GM18517 (cell line): ENCODE measurements around the gene E2F2.

Experiments used
- ATAC-seq: cut with Tn5 transposase; IDR thresholded peaks from one replicate; pipeline ENCODE4 v1.9.1; 2021; ENCODE audit warnings: mild to moderate bottlenecking, moderate library complexity; ENCODE audit not compliant: unreplicated experiment

E2F2 gene

DNA sequence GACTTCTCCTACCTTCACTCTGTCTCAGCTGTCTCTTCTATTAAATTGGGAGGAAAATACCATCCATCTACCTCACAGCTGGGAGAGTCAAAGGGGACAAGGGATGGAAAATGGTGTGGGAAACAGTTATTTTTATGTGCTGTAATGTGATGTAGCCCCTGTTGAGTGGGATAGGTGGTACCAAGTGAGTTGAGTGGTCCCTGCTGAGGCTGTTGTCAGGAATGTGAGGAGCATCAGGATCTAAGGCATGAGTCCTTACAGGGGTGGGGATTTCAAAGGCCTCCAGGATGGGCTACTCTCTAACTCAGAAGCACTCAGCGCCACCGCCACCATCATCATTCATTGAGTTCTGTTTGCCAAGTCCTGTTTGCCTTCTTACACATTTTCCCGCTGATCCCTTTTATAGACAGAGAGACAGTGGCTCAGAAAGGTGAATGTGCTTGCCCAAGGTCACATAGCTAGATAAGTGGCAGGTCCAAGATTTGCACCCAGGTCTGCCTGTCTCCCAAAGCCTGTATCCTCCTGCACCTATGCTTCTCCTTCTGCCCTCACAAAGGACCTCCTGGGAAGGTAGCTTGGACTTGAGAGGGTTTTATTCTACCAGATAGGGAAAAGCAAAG lies 32.8 kb upstream of the E2F2 start:
- ATAC-seq: no peak

DNA sequence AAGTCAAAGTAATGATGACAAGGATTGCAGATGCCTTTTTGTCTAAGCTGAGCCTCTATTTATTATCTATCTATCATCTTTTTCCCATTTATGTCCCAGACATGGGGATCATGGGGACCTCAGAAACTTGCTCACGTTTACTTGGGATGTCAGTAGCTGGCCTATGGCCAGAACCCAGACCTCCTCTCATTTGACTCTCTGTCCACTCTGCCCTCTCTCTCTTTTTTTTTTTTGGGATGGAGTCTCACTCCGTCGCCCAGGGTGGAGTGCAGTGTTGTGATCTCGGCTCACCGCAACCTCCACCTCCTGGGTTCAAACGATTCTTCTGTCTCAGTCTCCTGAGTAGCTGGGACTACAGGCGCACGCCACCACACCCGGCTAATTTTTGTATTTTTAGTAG lies 32.0 kb upstream of the E2F2 start:
- ATAC-seq: no peak

DNA sequence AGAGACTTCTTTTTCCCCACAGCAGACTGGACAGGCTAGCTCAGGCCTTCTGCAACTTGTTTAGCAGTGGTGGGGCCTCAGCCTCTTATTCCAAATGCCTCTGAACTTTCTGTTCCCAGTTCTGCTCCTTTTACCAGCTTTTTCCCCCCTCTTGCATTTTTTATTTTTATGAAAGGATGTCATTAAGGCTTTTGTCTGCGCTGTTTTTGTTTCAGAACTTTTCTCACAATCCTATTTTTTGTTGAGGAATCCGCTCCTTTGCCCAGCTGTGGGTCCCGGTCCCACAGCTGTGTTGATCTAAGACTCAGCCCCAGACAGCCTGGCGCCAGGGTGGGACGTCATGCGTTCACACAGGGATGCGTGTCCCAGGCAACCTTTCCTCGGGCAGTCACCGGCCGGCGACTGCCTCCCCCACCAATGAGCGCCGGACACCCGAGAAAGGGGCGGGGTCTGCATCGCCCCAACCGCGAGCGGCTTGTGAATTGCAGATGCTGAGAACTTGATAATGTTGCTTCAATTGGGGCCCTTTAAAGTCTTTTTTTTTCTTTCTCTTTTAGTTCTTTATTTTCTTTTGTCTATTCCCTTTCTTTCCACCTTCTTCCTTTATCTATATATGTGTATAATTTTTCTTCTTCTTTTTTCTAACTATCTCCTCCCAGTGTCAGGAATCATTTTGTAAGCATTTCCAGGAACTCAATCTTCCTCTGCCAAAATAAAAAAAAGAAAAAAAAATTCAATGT lies 31.3 kb upstream of the E2F2 start:
- ATAC-seq: no peak

- ATAC-seq: no peak
These were observed 30.7 kb upstream of the E2F2 start for GRCh38 chr1:23561813-23562100.

DNA sequence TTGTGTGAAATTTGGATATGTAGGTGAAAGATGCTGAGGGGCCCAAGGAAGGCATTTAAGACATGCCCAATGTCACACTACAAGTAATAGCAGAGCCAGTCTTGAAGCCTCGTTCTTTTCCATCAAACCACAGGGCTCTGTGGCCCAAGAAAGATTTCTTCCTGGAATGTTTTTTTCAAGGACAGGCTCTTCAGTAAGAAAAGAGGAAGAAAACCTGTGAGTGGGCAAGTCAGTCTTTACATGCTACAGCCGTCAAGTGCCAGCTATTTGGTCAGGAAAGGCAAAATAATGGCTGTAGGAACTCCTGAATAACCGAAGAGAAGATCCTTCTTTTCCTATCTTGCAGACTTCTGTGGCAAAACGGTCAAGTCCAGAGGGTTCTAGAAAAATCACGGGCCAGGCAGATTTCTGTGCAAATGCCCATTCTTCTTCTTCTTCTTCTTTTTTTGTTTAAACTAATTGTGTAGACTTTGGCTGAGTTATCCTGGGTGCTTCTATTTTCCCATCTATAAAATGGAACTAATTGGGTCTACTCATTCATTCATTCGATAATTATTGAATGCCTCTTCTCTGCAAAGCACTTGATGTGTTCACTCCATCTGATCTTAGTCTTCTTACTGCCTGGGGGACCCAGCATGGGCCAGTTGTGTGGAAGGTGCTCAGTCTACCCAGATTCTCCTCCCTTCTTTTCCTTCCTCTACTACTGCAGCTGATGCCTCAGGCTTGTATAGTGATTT lies 30.2 kb upstream of the E2F2 start:
- no peak for ATAC-seq

DNA sequence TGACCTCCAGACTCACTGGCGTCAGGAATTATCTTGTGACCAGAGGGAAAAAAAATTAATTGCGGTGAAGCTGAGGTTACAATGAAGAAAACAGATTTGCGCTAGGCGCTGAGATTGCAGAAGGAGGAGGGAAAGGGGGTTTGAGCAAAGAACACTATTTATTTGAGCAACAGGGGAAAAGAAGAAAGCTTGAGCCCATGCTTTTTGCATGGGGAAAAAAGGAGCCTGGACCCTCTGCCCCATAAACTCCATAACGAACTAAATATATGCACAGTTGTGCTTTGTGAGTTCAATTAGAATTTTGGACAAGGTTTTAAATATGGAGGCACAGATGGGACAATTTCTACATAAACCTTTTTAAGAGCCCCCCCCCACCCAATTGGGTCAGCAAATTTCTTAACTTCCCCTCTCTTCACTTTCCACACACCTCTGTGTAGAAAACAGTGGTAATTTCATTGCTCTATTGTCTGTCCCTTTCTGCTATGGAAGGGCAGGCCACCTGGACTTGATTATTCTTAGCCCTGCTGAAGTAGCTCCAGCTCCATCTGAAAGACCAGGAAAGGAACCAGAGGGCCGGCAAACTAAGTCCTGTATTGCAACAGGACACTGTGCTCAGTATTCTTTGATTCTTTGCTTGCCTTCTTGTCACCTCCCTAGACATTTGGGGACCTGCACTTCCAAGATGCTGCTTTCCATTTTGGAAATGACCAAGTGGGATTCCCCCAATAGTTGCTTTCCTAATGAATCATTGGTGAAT lies 29.1 kb upstream of the E2F2 start:
- no peak for ATAC-seq

DNA sequence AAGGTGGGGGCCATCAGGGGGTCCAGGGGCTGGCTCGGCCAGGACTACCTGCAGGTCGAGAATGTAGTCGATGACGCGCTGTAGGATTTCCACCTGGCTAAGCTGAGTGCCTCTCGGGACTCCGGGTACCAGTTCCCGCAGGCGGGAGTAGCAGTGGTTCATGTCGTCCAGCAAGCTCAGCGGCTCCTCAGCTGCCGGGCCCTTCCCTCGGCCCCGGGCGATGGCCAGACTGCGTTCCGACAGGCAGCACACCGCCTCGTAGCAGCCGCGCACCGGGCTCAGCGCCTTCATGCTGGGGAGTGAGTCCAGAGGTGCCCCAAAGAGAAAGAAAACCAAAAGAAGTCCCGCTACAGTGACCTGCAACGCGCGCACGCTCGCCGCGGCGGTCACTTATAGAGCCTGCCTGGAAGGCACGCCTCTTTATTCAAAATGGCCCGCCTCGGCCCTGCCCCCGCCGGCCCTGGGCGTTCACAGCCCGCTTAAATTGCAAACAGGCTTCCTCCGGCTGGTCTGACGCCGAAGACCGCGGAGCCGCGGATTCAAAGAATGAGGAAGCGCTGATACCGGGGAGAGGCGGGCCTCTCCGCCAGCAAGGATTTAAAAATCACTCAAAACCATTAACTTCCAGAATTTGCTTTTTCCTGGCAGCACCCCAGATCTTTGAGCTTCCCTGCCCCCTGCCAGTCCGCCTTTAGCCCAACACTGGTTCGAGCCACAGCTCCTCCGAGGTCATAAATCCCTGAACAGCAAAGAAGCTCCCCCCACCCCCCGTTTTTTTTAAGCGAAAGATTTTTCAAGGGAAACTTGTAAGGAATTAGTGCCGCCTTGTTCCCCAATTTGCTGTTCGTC lies 28.3 kb upstream of the E2F2 start, which contains the start of gene ID3:
Gene ID3, minus strand, starts transcription at position 366 of the 849 bp plus-strand sequence. Its CDS starts 75 bp downstream, at position 291.
- ATAC-seq: peak; percentile 72

DNA sequence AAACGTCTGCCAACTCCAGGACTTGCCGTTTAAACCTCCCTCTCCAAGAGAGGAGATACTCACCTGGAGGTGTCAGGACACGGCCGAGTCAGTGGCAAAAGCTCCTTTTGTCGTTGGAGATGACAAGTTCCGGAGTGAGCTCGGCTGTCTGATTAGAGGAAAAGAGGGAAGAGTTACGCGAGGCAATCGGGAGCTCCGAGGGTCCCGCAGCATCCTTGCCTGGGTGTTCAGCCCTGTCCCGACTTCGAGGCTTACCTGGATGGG lies 27.8 kb upstream of the E2F2 start:
- no peak for ATAC-seq

- ATAC-seq: no peak
These were observed 27.3 kb upstream of the E2F2 start for GRCh38 chr1:23558140-23558871.

DNA sequence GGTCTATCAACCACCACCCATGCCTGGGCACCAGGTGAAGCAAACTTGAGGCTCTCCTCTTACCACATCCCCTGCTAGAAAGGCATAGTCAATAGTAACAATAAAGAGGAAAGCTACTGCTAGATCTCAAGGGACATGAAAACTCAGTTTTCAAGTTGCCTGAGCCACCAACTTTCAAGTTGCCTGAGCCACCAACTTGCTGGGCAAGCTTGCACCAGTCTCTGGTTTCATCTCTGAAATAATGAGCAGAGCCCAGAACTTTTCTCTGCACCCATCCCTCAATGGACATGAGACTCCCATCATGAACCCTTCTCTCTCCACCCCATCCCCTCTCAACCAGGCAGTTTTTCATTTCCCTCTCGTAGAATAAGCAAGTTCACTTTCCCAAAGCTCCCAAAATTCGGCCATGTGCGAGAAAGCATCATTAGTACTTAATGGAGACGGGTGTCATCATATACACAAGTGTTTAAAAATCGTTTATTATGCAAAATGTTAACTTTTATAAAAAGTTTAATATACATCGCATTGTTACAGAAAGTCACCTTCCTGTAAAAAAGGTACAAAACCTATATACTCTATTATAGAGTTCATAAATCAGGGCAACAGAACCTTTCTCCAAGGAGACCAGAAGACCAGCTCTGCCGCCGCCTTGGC lies 26.6 kb upstream of the E2F2 start:
- ATAC-seq: no peak

- no peak for ATAC-seq
These were observed 25.8 kb upstream of the E2F2 start for GRCh38 chr1:23556635-23557470.

- no peak for ATAC-seq
These were observed 25.1 kb upstream of the E2F2 start for GRCh38 chr1:23555986-23556634.

DNA sequence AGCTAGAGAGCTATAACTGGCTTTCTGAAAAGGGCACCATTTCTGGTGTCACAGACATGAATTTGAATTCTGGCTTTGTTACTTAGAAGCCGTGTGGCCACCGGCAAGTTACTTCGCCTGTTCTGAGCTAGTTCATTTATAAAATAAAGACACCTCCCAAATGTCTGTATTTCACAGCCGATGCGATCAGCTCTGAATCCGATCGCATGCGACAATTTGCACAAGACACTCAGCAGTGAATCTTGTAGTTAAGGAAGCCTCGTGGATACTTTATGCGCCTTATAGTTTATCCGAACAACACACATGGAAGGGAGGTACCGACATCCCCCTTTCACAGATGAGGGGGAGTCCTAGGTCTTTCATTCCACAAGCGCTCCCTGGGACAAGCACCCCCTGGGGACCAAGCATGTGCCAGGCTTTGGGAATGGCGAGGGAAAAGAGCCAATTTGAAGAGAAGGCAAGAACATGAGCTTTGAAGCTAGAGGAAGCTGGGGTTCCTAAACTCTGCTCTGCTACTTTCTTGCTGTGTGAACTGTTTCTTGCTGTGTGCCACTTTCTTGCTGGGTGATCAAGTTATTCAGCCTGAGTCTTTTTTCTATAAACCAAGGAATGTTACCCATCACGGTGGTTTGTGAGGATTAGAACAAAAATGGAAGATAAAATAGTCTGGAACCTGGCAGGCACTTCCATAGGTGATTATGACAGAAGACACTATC lies 24.4 kb upstream of the E2F2 start:
- ATAC-seq: no peak

- ATAC-seq: peak; percentile 41
These were observed 23.6 kb upstream of the E2F2 start for GRCh38 chr1:23554481-23555269.

- no peak for ATAC-seq
These were observed 23.1 kb upstream of the E2F2 start for GRCh38 chr1:23554127-23554480.

GRCh38 chr1:23553231-23554126 lies 22.4 kb upstream of the E2F2 start:
- no peak for ATAC-seq
